GM19395 (cell line): Measurements from ENCODE around the gene BRSK2.
"Not testable (repeated sequence)": the region's sequence is repeated elsewhere in the genome, so short reads cannot be mapped to it uniquely, and the experiment has no call there.

ENCODE experiments used
- ATAC-seq: cut with Tn5 transposase; IDR thresholded peaks from one replicate; pipeline ENCODE4 v1.9.1; 2021; ENCODE audit warnings: mild to moderate bottlenecking, moderate library complexity; ENCODE audit not compliant: unreplicated experiment

BRSK2 gene

DNA sequence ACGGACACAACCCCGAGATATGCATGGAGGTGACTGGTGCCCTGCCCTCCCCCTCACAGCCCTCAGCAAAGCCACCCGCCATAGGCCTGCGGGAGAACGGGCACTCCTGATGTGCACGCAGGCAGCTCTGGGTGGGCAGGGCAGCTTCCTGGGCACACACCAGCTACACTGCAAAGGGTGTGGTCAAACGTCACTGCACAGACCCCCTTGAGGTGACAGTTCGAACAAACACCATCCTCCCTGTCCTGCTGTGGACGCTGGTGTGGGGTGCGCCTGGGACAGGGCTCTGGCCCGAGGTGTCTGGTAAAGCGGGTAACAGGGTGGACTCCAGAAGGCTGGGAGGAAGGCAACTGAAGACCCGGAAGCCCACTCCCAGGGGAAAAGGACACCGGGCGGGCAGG, 118.8 kb downstream of the BRSK2 start:
- no peak for ATAC-seq

DNA sequence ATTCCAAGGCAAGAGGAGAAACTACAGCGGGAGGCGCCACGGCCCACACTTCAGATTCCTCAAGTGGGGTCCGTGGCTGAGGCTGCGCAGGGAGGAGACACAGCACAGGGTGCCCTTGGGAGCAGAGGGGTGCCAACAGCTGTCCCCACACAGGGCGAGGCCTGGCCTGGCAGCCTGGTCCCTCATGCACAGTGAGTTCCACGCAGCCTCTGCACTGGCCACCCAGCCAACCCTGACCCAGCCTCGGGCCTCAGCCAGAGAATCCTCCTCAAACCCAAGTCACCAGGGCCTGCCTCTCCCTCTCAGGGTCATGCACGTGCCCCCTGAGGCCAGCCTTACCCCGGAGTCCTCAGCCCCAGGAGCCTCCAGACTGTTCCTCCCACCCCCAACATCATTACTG, 119.3 kb downstream of the BRSK2 start:
- ATAC-seq: no peak

DNA sequence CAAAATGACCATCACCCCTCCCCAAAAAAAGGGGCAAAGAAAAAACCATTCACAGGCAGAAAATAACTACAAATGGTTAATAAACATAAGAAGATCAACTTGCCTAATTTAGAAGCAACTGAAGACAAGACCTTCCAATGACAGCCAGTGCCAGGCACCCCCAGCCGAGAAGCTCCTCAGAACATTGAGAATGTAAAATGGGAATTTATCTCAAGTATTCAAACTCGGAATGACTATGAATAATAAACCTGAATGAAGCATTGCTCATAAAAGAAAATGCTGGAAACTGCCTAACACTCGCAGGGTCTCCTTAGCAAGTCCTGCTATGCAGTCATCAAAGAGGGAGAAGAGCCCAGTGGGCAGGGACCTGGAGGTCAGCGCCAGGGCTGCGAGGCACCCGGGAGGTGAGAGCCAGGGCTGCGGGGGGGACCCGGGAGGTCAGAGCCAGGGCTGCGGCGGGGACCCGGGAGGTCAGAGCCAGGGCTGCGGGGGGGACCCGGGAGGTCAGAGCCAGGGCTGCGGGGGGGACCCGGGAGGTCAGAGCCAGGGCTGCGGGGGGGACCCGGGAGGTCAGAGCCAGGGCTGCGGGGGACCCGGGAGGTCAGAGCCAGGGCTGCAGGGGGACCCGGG, 120.0 kb downstream of the BRSK2 start:
- ATAC-seq: no peak

DNA sequence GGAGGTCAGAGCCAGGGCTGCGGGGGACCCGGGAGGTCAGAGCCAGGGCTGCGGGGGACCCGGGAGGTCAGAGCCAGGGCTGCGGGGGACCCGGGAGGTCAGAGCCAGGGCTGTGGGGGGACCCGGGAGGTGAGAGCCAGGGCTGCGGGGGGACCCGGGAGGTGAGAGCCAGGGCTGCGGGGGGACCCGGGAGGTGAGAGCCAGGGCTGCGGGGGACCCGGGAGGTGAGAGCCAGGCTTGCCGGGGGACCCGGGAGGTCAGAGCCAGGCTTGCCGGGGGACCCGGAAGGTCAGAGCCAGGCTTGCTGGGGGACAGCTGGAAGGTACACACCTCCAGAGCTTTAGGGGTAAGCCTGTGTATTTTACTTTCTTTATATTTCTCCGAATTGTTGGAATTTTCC, 120.6 kb downstream of the BRSK2 start:
- ATAC-seq: not testable (repeated sequence)

DNA sequence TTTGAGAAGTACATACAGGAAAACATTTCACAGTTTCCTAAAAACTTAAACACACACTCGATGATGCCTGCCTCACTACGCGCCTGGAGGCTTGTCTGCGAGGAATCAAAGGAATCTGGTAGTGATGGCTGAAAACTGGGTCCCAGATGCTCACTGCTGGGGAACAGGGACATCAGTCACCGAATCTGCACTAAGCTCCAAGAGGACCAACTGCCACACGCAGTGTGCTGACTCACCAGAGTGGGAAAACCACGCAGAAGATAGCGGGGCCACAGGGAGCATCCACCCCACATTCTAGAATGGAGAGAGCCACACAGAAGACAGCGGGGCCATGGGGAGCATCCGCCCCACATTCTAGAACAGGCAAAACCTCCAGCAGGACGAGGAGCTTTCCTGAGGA, 121.2 kb downstream of the BRSK2 start:
- no peak for ATAC-seq

DNA sequence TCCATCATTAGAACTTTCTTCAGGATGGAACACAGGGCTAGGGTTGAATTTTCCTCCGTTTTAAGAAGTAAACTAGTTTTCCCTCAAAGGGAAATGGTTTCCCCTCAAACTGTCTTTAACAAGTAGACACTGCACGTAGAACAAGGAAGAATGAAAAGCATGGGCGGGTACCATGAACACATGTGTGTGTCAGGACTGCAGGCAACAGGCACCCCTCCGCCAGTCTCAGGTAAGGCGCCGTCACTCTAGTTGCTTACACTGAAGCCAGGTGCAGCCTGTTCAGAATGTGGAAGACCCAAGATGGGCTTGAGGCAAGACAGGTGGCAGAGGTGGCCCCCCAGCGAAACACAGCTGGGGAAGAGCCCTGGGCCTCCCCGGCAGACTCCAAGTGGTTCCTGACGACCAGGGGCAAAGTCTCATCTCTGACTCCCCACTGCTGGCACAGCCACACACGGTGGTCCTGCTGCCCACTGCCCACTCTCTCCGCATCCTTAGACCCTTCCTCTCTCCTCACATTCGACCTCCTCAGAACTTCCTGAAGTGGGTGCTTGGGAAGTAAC, 122.3 kb downstream of the BRSK2 start:
- ATAC-seq: no peak
